ENCODE results near the gene WDFY2. TPM values are rescaled to one million over a fixed set of nuclear protein-coding genes. Genes with fewer than 3 reads are reported as not detected.

The WDFY2 gene
- total RNA-seq, 1 donor from 2014 or later: 20.8 TPM

GRCh38 chr13:51772105-51772455 is 187.8 kb downstream of the WDFY2 start:
- no peaks in the 10 kb centered on the region for H3K27me3 Mint-ChIP-seq
- ChIA-PET CTCF (interaction anchor here (0.6 to 2.7 kb wide), 2 partner anchors 25 to 282 kb away, joined by 3 to 8 read pairs; no protein-coding TSS in a partner anchor), POLR2A (interaction anchor here (1.4 kb wide), 1 partner anchor 319 kb away, joined by 7 read pairs; the partner anchor contains the start of gene INTS6)
- peaks cover 9% of the 10 kb centered on the region for H3K4me1 Mint-ChIP-seq
- intact Hi-C loops (cut with micrococcal nuclease): no loop called here
- peaks cover 19% of the 10 kb centered on the region for H3K36me3 Mint-ChIP-seq (ENCODE audit: low read depth)
- TF ChIP-seq, protein P1, sequence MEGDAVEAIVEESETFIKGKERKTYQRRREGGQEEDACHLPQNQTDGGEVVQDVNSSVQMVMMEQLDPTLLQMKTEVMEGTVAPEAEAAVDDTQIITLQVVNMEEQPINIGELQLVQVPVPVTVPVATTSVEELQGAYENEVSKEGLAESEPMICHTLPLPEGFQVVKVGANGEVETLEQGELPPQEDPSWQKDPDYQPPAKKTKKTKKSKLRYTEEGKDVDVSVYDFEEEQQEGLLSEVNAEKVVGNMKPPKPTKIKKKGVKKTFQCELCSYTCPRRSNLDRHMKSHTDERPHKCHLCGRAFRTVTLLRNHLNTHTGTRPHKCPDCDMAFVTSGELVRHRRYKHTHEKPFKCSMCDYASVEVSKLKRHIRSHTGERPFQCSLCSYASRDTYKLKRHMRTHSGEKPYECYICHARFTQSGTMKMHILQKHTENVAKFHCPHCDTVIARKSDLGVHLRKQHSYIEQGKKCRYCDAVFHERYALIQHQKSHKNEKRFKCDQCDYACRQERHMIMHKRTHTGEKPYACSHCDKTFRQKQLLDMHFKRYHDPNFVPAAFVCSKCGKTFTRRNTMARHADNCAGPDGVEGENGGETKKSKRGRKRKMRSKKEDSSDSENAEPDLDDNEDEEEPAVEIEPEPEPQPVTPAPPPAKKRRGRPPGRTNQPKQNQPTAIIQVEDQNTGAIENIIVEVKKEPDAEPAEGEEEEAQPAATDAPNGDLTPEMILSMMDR (IDR thresholded peaks at IDR 0.05): no peak
- no peak overlapping the region for H3K4me3 Mint-ChIP-seq
- no peaks in the 10 kb centered on the region for H3K9me3 Mint-ChIP-seq
- no peak overlapping the region for H3K27ac Mint-ChIP-seq
- DNase-seq (no peak), ATAC-seq (ENCODE audit: low read depth) (no peak)

DNA sequence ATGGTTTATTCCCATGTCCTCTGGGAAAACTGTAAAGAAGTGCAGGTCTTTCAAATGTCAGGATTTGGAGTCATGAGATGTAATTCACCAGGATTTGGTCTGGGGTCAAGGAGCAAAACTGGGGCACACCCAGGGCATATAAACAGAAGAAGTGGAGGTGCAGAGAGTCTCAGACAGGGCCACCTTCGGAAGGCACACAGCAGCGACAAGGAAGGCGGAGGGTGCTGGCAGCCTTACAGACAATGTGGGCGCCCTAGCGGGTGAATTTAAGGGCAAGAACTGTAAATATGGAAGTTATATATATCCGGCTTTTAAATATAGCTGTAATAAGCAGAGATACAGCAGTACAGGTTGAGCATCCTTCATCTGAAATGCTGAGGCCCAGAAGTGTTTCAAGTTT is 188.5 kb downstream of the WDFY2 start:
- ChIA-PET POLR2A (no interaction called here), CTCF (interaction anchor here (0.6 to 2.7 kb wide), 2 partner anchors 25 to 283 kb away, joined by 3 to 8 read pairs; no protein-coding TSS in a partner anchor)
- intact Hi-C loops (cut with micrococcal nuclease): no loop called here
- no peak overlapping the region for H3K27ac Mint-ChIP-seq
- TF ChIP-seq, protein P1 (IDR thresholded peaks at IDR 0.05): no peak
- DNase-seq (no peak), ATAC-seq (ENCODE audit: low read depth) (no peak)
- no peaks in the 10 kb centered on the region for H3K9me3 Mint-ChIP-seq
- peaks cover 9% of the 10 kb centered on the region for H3K4me1 Mint-ChIP-seq
- H3K27me3 Mint-ChIP-seq: no peaks in the 10 kb centered on the region
- no peak overlapping the region for H3K4me3 Mint-ChIP-seq
- H3K36me3 Mint-ChIP-seq (ENCODE audit: low read depth): peaks cover 18% of the 10 kb centered on the region

DNA sequence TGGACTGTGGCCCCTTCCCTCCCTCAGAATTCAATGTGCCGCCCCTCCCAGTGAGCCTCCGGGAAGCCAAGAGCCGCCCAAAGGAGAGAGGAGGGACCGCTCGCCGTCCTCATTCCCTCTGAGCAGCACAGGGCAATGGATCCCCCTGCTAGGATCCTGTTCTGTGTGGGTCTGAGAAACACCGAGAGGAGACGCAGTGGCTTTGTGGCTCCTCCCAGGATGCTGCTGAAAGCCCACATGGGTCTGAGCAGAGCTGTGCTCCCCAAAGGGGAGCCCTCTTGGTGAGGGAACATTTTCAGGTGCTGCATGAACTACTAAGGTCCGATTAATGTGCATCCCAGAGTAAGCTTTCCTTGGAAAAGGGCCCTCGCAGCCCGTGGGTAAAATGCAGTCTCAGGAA is 189.3 kb downstream of the WDFY2 start:
- no peaks in the 10 kb centered on the region for H3K27me3 Mint-ChIP-seq
- DNase-seq: no peak
- ATAC-seq (ENCODE audit: low read depth): no peak
- H3K27ac Mint-ChIP-seq: no peak overlapping the region
- ChIA-PET POLR2A (no interaction called here), CTCF (no interaction called here)
- H3K9me3 Mint-ChIP-seq: no peaks in the 10 kb centered on the region
- H3K36me3 Mint-ChIP-seq (ENCODE audit: low read depth): peaks cover 13% of the 10 kb centered on the region
- peaks cover 9% of the 10 kb centered on the region for H3K4me1 Mint-ChIP-seq
- intact Hi-C loops (cut with micrococcal nuclease): no loop called here
- H3K4me3 Mint-ChIP-seq: no peak overlapping the region
- TF ChIP-seq, protein P1 (IDR thresholded peaks at IDR 0.05): no peak

GRCh38 chr13:51776179-51776578 is 191.9 kb downstream of the WDFY2 start:
- intact Hi-C loops (cut with micrococcal nuclease): no loop called here
- Mint-ChIP-seq H3K27me3 (no peaks in the 10 kb centered on the region), H3K36me3 (ENCODE audit: low read depth) (peaks cover 10% of the 10 kb centered on the region), H3K9me3 (no peaks in the 10 kb centered on the region), H3K4me3 (no peak overlapping the region), H3K4me1 (peaks cover 7% of the 10 kb centered on the region), H3K27ac (no peak overlapping the region)
- ChIA-PET CTCF (no interaction called here), POLR2A (no interaction called here)
- DNase-seq (no peak), ATAC-seq (ENCODE audit: low read depth) (no peak)
- TF ChIP-seq, protein P1 (IDR thresholded peaks at IDR 0.05): no peak

DNA sequence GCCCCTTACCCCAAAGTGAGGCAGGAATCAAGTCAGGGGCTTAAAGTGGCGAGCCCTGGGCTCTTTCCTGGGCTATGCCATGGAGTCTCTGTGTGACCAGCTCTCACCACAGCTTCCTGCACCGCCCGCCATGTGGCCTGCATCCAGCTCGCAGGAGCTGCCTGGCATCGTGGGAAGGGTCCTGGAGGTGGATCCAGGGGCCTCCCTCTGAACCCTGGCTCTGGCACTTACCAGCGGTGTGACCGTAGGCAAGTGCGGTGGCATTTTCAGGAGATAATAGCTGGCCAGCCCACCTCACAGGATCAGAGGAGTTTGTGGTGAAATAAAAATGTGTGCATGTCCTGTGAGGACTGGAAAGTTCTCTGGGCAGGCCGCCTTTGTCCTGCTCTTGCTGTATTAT is 193.7 kb downstream of the WDFY2 start:
- H3K36me3 Mint-ChIP-seq (ENCODE audit: low read depth): peaks cover 4% of the 10 kb centered on the region
- H3K4me3 Mint-ChIP-seq: no peak overlapping the region
- DNase-seq (no peak), ATAC-seq (ENCODE audit: low read depth) (no peak)
- ChIA-PET CTCF (interaction anchor here (1.0 to 1.2 kb wide), 2 partner anchors 19 to 343 kb away, joined by 3 to 4 read pairs; no protein-coding TSS in a partner anchor), POLR2A (interaction anchor here (0.6 kb wide), 1 partner anchor 240 kb away, joined by 5 read pairs; no protein-coding TSS in a partner anchor)
- H3K9me3 Mint-ChIP-seq: no peaks in the 10 kb centered on the region
- H3K4me1 Mint-ChIP-seq: peaks cover 16% of the 10 kb centered on the region
- no peaks in the 10 kb centered on the region for H3K27me3 Mint-ChIP-seq
- intact Hi-C loops (cut with micrococcal nuclease): no loop called here
- H3K27ac Mint-ChIP-seq: no peak overlapping the region
- TF ChIP-seq, protein P1 (IDR thresholded peaks at IDR 0.05): no peak

Data from activated B cell treated with CpG ODN at 0.5 μM for 24 hours (primary cell).